HuH-7.5 (cell line): ENCODE measurements around the gene SUMF1.

Experiments
- DNase-seq: peaks from one replicate; pipeline ENCODE4 v3.0.0; 2011; ENCODE audit warnings: low spot score

SUMF1 gene

DNA sequence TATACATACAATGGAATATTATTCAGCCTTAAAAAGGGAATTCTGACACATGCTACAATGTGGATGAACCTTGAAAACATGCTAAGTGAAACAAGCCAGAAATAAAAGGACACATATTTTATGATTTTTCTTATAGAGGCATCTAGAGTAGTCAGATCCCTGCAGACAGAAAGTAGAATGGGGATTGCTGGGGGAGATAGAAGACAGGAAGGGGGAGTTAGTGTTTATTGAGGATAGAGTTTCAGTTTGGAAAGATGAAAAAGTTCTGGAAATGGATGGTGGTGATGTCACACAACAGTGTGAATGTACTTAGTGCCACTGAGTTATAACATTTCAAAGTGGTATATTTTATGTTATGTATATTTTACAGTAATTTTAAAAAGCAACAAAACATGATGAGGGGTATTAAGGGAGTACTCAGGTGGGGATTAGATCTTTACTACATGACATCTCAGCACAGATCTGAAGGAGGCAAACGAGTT lies 30.8 kb upstream of the SUMF1 start:
- no peak for DNase-seq

DNA sequence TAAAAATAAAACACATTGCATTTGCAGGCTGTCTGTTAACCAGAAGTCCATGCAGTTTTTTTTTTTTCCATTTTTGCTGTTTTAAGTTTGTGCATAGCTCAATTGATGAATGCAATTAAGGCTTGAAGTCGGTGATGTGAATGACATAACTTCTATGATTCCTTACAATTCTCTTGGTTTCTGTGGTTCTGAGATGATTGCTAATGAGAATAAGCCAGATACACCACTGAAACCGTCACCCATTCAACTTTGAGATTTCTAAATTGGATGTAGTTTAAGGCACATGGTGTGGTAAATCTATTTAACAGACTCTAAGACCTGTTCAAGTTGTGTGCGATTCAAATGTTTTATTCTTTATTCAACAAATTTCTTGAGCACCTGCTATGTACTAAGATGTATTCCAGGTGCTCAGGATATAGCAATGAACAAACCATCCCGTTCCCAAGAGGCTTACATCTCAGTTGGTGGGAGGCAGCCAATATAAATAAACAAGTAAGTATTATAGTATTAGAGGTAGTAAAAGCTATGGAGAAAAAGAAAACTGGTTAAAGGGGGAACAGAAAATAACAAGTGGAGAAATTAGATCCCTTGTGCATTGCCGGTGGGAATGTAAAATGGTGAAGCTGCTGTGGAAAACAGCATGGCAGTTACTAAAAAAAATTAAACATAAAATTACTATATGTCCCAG lies 30.1 kb upstream of the SUMF1 start:
- no peak for DNase-seq

DNA sequence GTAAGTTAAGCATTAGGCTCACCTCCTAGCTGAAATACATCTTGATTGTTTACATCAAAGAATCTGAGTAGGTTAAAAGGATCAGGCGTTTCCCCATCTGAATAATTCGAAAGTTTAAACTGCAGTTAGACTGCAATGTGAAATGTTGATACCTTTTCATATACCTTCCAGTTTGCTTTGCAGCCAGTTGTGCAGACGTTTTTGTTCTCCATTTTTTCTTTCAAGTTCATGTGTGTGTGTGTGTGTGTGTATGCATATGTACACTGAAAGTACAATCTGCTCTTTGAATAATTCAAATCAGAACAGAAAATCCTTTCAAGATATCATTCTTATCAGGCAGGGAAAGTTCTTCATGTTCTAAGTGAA lies 29.0 kb upstream of the SUMF1 start:
- no peak for DNase-seq

DNA sequence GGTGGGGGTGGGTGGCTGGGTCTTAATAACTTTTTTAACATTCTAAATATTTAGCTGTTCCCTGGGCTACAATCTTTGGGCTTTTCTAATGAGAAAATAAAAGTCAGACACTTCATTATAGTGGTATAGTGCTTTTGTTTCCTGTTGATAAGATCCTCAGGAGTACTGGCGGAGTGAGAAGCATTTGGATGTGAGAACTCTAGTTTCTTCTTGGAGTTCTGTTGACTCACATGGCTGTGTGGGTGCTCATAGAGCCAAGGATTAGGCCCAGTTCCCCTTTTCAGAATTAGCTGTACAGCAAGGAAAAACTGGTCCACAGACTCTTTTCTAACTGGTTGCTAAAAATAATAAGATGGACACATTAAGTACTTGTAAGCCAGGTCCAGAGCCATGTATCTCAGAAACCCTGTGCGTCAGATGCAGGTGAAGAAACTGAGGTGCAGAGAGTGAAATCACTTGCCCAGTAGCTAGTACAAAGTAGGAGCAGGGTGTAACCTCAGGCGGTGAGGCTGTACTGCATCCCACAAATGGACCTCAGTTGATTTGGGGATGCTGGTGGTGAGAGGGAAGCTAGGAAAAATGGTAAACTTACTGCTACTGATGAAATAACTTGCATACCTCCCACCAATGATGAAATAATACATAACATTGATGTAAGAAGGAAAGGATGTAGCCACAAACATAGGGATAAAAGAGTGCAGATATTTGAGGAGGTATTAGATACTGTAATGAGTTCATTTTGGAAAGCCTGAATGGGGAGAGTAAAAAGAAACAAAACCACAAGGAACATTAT lies 28.4 kb upstream of the SUMF1 start:
- DNase-seq: no peak

DNA sequence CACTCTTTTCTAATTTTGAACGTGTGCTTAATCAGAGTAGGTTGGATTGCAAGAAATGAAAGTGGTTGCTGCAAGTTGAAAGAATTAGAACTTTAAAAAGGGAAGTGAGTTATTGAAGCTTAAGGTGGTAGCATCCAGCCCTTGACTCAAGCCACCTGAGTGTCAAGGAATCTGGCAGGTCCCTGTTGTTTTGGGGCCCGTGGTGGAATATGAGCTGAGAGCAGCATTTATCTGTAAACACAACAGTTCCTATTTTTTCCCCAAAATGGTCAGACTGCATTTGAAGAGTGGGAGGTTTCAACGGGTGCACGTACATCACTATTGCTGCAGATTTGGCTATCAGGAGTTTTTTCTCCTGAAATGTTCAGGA lies 27.8 kb upstream of the SUMF1 start:
- no peak for DNase-seq

DNA sequence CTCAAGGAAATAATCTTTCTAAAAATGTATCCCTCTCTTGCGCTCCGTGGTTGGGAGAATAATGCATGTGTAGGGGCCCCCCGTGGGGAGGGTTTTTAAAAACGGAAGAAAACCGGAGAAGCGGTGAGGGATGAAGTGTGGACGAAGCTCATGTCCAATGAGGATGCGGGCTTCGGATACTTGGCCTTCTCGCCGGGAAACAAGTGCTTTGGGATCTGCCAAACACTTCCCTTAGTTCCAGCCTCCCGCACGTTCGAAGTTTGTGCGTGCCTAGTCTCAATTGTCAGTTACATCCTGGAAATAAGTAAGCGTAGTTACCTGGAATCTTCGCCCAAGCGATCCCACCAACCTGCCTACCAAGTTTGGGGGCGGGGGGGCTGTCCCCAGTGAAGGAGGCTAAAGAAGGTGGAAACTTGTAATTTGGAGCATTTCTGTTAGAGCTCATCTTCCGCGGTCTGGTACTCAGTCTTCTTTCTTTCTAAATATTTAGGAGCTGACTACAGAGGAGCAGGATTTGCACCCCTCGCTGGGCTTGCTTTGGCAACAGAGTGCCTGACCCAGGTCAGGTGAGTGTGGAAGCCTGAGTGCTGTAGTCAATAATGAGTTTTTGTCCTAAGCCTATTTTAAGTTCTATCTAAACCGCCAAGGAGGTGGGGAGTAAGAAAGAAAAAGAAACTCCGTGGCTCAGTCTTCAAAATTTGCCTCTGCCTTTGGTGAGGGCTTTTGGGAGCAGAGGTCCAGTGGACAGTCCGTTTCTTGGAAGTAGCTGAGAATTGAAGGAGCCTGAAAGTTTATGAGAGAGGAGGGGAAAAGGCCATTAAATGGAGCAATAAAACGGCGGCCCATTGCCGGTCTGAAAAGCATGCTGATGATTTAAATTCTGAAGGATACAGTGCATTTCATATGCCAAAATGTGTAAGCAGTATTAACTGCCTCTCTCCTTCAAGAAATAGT lies 27.1 kb upstream of the SUMF1 start:
- DNase-seq: no peak

DNA sequence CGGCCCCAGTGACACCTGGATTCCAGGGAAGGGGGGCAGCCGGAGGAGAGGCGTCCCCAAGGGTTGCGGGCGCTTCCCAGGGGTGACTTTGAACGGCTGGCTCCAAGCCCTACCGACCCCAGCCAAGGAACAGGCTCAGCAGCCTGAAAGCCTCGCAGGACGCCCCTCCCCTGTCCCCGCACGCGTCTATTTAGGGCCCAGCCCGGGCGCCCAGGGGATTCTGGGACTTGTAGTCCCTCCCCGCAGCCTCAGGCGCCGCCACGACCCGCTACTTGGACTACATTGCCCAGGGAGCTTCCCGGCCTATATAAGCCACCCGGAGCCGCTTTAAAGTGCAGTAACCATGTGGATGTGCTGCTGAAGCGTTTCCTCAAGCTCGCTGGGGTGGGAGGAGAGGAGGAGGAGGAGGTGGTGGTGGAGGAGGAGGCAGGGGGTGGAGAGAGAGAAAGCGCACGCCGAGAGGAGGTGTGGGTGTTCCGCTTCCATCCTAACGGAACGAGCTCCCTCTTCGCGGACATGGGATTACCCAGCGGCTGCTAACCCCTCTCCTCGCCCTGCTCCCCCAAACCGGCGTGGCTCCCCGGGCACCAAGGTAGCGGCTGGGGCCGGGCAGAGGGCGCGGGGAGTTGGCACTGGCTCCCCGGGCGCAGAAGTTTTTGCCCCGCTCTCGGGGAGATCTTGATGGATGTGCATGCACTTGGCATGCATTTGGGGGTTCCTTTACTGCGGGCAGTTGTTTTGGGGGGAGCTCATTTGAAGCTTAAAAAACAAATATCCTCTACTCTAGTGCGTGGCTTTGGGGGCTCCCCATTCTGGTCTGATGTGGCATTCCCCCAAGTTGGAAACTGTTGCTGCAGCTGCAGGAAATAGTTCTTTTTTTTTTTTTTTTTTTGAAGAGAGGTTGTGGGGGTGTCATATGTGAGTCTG lies 26.2 kb upstream of the SUMF1 start, which contains the start of gene ITPR1:
Gene ITPR1, plus strand, starts transcription at position 335 of the 927 bp plus-strand sequence. CDS start 23,144 bp downstream, outside the sequence.
- DNase-seq: peak; percentile 91

DNA sequence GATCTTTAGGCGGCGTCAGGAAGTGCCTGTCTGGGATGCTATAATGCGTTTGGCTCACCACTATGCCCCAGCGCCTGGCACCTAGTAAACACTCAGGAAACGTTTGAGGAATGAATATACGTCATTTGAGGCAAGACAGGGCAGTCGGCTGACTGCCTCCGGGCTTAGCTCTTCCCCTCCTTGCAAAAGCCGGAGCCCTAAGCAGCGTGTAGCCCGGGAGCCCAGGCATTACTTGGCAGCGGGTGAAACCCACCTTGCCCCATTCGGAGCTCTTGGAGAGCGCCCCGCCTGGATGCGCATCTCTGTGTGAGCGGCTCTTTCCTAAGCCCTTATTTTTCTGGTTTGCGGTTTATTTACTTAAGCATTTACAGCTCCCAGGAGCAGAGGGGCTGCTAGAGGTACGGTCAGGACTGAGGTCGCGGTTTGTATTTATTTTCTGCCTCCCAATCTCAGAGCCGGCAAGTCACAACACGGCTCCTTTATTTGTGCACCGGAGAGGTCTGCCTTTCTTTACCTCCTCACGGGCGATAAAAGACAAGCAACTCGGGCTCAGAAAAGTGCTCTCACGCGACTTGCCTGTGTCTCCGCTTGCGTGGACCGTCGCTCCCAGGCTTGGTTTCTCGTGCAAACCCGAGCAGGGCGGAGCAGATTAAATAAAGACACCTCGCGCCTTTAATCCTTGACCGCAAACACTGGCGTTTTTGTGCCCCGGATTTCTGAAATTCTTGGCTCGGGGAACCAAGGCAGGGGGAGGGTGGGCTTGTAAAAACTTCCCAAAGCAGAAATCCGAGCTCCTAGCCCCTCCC lies 25.3 kb upstream of the SUMF1 start:
- no peak for DNase-seq

DNA sequence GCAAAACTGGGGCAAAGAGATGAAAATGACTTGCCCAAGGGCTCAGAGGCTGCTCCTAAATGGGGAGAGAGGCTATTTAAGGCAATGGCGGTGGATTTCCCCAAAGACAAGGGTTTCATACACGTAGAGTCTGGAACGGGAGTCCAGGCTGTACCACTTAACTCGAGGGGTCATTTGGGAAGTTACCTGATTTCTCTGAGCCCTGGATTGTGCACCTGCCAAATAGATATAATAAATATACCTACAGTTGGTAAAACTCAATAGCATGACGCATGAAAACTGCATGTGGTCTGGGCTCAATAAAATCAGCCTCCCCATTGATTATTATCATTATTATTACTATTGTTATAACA lies 24.8 kb upstream of the SUMF1 start:
- no peak for DNase-seq

DNA sequence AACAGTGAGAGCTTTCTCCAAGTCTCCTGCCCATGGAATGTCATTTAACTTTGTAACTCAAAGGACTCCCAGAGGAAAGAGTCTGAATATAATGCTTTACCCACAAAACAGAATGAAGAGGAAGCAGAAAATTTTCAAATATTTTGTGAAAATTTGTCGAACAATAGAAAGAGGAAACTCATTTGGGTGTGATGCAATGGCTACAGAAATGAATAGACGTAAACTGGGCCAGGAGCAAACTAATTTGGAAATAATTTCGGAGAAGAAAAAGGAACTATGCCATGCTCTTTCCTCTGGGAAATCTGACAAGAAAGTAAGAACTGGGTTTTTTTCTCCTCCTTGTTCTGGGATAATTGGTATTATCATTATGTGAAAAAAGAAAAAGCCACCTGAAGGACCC lies 11.2 kb upstream of the SUMF1 start:
- no peak for DNase-seq

DNA sequence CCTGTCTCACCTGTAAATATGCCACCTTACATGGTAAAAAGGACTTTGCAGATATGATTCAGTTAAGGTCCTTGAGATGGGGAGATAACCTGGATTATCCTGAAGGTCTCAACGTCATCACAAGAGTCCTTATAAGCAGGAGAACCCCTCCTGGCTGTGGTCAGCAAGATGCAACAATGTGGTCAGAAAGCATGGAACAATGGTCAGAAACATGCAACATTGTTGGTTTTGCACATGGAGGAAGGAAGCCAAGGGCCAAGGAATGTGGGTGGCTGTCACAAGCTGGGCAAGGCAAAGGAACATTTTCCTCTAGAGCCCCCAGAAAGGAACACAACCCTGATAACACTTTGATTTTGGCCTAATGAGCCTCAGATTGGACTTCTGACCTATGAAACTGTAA lies 9.4 kb upstream of the SUMF1 start:
- no peak for DNase-seq

DNA sequence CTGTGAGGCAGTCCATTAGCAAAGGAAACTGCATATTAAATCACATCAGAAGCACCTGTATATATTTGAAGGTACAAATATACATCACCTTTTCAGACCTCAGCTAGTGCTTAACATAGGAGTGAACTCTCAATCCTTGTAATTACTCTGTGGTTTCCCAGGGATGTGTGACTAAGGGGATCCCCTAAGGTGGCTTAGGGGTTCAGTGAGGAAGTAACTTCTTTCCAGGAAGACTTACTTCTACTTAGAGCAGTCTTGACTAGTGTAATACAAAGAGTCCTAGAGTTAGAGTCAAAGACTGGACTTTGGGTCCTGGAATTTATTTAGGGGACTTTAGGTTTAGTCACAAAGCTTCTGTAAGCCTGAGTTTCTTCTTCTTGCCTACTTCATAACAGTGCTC lies 8.7 kb upstream of the SUMF1 start:
- no peak for DNase-seq

DNA sequence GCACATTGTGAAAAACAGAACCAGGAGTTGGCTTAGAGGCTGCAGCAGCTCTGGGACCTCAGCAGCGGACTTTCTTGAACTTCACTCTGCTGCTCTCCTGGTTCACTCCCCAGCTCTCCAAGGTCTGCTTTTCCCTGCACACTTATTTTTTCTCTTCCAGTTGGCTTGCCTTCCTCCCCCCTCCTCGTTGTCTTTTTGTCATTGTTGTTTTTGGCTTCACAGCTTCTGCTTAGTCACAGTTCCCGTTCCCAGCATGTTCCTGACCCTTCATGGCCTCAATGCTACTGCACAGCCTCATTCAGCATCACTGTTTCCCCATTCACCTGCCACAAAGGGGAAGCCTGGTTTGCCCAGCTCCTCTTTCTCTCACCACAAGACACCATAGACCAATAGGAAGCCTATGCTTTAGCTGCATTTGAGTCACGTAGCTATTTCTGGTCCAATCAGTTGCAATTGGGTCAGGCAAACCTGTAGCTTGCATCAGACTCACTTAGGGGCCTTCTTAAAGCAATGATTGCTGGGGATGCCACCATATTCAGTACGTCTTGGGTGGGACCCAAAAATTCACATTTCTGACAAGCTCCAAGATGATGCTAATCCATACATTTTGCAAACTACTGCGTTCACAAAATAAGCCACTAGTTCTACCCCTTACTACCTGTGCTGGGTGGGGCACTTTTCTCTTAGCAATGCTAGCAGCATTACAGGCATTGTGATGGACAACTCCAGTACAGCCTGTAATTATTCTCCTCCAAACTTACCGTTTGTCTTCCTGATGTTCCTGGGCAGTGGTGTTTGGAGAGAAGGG lies 7.8 kb upstream of the SUMF1 start:
- no peak for DNase-seq

DNA sequence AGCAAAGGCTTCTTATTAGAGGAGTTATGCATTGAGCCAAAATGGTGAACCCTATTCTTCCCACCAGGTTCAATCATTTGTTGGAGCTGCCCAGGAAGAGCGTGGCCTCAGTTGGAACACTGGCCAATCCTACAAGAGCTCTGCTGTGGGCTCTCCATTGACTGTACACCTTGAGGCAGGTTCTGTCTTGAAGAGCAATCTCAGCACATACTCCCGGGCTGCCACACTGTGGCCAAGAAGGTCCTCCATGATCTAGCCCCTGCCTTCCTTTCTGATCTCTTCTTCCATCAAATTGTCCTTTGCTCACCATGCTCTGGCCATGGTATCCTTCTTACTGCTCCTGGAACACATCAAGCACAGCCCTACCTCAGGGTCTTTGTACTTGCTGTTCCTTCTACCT lies 5.7 kb upstream of the SUMF1 start:
- no peak for DNase-seq

DNA sequence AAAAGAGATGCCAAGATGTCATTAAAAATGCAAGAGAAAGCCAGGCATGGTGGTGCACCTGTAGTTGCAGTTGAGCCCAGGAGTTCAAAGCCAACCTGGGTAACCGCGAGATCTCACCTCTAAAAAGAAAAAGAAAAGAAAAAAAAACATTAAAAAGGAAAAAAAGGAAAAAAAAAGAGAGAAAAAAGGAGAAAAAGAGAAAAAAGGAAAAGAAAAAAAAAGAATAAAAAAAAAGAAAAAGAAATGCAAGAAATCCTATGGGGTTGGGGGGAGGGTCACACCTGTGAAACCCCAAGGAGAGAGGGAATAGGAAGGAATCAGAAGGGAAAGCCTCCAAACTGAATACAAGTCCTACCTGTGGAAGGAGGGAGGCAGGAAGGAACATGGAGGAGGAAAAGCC lies 5.2 kb upstream of the SUMF1 start:
- no peak for DNase-seq

DNA sequence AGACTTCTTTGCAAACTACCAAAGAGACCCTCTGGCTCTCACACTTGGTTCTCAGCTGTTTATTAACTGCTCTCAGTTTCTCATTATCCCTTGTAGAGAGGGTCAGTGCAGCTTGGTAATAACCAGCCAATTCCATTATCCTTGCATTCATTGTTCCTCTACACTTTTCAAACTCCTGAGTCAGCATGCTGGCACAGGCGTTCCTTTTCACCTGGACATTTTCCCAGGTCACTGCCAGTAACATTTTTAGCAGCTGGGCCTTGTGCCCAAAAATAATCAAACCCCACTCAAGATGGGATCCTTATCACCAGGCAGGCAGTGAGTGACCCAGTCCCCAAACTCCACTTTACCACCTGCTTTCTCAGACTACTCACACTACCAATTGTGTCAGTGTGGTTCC lies 4.8 kb upstream of the SUMF1 start:
- no peak for DNase-seq

DNA sequence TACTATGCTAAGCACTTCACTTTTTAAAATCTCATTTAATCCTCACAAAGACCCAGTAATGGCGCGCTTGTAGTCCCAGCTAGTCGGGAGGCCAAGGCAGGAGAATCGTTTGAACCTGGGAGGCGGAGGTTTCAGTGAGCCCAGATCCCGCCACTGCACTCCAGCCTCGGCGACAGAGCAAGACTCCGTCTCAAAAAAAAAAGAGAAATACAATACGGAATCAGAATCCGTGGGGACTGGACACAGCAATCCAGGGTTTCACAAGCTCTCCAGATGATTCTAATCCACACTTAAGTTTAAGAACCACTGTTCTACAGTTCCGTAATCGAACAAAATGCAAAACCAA lies 426 bp upstream of the SUMF1 start:
- DNase-seq: no peak

DNA sequence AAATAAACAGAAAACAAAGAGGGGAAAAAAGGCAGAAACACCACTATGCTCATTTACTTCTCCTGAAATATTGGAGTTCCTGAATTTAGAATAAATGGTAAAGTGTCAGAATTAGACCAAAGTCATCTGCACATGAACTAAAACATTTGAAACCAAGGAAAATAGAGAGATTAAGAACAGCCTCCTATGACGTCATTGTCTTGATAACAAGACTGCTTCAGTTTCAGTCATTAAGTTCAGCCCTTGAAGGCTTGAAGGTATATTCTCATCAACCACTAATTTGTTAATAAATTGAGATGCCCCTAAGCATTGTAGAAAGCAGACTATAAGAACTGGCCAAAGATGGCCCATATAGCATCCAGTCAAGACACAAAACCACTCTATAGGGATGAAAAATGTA lies 2.5 kb downstream of the SUMF1 start:
- no peak for DNase-seq

DNA sequence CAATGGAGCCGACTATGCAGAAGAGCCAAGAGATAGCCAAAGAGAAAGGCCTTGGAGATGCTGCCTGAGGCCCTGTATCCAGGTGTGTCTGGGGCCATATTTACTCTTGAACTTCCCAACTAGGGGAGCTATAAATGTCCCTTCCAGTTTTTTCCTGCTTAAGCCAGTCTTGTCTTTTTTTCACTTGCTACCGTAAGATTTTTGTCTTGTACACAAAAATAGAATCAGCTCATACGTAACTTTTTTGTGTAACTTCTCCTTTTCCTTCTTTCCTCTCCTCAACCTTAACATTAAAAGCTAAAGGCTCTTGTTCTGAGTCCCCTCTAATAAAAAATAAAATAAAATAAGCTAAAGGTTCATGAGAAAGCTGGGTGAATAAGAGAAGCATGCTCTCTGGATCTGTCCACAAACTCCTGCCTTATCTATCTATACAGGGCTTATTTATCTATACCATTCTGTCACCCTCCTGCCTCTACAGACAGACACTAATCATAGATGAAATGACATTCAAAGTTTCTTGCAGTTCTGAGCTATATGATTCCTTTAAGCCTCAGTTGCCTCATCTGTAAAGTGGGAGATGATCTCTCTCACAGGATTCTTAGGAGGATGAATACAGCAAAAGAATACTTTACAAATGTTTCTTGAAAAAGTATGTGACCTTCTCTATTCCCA lies 4.6 kb downstream of the SUMF1 start:
- no peak for DNase-seq
